Stimulated activated CD4-positive, alpha-beta T cell treated with anti-CD3 and anti-CD28 coated beads, Interleukin-15, amount 100 ng/mL, for 1 hour (primary cell): ENCODE results near the gene C1RL.

ENCODE experiments used
- DNase-seq, 2 donors: peaks; one replicate each; pipeline ENCODE4 v3.0.0-alpha.2; 2020; ENCODE audit warnings: low read depth in 1 of 2, low spot score in 1 of 2

The C1RL gene

DNA sequence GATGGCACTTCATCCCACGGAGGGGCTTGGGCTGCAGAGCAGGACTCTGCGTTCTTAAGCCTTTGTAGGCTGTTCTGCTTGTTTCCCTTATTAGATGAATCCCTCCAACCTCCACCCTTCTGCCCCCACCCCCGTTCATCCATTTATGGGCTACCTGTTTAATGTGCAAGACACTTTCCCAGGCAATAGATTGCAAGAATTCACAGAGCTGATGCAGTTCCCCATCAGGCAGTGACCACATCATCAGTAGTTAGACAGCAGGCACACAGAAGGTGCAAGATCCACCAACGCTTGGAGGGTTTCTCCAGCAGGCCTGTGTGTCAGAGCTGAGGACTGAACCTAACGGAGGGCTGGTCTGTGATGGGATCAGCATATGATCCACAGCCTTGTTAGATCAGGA is 15.5 kb downstream of the C1RL start:
- DNase-seq, result no peak

DNA sequence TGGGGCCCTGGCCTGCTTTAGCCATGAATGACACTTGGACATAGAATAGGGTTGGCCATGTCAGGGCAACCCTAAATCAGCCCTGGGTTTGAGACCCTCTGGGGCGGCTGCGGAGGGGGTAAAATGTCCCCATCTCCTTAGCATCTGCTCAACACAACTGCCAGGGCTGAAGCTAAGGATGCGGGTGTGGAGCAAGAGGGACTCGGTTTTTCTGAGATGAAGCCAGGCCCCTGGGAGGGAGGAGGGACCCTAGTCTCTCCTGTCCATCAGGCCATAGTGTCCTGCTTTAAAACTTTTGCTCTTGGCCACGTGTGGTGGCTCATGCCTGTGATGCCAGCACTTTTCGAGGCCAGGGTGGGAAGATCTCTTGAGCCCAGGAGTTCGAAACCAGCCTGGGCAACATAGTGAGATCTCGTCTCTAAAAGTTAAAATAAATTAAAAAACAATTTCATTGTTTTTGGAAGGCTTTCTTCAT is 16.0 kb downstream of the C1RL start:
- DNase-seq, result no peak

DNA sequence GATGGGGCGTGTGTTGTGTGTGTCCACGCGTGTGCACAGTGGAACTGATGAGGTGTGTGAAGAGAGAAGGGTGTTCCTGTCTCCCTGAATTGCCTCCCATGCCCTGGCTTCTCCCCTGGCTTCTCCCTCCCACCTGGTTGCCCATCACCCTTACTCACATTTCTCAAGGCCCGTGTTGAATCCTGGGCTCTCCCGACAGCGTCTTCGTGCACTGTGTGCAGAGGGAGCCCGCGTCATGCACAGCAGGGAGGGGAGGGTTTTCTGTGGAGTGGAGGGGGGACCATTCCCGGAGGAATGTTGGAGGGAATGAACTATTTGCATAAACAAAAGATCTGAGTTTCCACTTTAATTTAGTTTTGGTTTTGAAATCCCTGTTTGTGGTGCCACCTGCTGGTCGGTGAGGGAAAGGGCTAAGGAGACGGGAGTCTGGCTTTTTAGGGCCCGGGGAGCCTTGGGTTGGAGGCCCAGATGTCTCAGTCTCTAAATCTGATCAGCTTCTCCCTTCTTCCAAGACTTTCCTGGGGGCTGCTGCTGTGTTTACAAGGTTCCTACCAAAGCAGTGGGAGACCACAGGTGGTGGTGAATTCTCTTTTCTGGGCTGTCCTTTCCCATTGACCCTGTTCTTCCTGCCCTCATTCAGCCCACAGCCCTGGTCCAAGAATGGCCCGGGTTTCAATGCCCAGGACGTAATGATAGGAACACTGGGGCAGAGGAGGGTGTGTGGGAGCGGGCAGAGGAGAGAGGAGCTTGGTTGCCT is 16.6 kb downstream of the C1RL start, which contains the start of gene C1R:
TSS of gene C1R (minus strand) at position 217 of the 757 bp plus-strand sequence. CDS start at position 160, 57 bp downstream.
- peak; percentile 38 to 54 for DNase-seq

- no peak for DNase-seq
Observed at GRCh38 chr12:7091660-7092228, 17.3 kb downstream of the C1RL start.

- no peak for DNase-seq
Observed at GRCh38 chr12:7091171-7091570, 17.8 kb downstream of the C1RL start.

- no peak for DNase-seq
Observed at GRCh38 chr12:7090222-7090998, 18.6 kb downstream of the C1RL start.

GRCh38 chr12:7089196-7089871 is 19.7 kb downstream of the C1RL start:
- no peak for DNase-seq

- no peak for DNase-seq
Observed at GRCh38 chr12:7083125-7083524, 25.9 kb downstream of the C1RL start.

- no peak for DNase-seq
Observed at GRCh38 chr12:7081037-7081436, 28.0 kb downstream of the C1RL start.

- no peak for DNase-seq
Observed at GRCh38 chr12:7079826-7080125, 29.2 kb downstream of the C1RL start.

DNA sequence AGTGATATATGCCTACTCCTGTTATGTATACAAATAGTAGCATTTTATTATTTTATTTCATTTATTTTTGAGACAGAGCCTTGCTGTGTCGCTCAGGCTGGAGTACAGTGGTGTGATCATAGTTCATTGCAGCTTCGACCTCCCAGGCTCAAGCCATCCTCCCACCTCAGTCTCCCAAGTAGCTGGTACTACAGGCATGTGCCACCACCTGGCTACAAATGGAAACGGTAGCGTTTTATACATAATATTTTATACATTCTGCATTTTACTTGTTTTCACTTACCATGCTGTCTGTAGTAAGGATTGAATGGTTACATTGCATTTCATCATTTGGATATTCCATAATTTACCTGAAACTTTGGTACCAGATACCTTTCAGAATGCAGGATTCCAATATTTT is 30.9 kb downstream of the C1RL start:
- DNase-seq, result no peak

GRCh38 chr12:7076493-7076892 is 32.5 kb downstream of the C1RL start:
- no peak for DNase-seq

GRCh38 chr12:7075939-7076338 is 33.1 kb downstream of the C1RL start:
- no peak for DNase-seq

DNA sequence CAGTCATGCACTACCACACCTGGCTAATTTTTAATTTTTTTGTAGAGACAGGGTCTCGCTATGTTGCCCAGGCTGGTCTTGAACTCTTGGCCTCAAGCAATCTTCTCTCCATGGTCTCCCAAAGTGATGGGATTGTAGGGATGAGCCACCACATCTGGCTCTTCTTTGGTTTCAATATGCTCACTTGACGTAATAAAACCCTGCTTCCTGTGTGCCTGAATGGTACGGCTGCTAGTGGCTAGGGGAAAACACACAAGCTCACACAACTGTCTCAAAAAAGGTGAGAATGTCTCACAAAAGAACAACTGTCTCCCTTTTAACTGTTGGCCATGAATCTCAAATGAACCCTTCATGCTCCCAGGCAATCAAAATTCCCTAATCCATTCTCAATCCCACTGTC is 33.5 kb downstream of the C1RL start:
- DNase-seq, result no peak

- DNase-seq, result no peak
Observed at GRCh38 chr12:7073946-7074345, 35.1 kb downstream of the C1RL start.

- DNase-seq, result no peak
Observed at GRCh38 chr12:7072554-7072953, 36.5 kb downstream of the C1RL start.

DNA sequence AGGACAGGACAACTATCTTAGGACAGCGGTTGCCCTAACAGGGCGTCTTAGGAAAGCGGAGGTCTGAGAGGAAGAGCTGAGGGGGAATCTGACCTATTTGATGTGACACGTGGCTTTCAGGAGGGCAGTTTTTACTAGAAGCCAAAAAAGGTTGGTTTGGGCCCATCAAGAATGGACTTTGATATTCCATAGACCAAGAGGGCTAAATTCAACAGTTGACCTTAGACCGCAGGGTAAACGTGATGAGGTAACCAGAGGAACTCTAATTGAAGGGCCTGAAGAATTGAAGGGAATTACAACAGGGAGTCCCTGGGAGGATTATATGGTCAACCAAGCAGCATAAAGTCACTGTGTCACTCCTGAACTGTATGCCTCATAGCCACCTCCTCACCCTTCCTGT is 37.0 kb downstream of the C1RL start:
- no peak for DNase-seq

DNA sequence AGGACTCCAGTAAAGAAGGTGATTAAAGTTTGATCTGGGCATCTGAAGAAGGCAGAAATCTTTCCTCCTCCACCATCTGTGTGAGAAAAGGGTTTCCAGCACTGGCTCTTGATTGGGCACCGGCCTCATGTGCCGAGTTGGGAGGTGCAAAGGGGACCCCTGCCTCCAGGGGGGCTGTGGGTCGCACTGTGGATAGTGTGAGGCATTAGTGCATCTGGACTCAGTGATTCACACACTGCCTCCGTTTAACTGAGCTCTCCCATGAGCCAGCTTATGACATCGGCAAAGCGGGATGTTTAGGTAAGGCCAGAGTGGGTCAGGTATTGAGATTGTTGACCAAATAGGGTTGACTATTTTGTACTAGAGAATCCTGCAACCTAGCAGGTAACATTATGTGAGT is 39.6 kb downstream of the C1RL start:
- DNase-seq, result no peak

DNA sequence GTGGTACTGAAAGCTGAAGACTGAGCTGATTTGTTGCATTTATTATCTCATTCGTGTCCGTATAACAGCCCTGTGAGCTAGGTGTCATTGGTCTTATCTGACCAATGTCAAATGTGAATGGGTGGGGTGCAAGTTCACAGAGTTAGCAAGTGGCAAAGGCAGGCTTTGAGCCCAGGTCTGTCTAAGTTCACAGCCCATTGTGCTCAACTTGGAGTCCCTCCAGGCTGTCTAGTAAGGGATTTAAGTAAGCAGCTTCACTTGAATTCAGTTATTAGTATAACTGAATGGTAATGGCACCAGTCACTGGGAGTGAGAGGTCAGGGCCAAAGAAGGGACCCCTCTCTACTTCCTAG is 40.0 kb downstream of the C1RL start:
- no peak for DNase-seq

DNA sequence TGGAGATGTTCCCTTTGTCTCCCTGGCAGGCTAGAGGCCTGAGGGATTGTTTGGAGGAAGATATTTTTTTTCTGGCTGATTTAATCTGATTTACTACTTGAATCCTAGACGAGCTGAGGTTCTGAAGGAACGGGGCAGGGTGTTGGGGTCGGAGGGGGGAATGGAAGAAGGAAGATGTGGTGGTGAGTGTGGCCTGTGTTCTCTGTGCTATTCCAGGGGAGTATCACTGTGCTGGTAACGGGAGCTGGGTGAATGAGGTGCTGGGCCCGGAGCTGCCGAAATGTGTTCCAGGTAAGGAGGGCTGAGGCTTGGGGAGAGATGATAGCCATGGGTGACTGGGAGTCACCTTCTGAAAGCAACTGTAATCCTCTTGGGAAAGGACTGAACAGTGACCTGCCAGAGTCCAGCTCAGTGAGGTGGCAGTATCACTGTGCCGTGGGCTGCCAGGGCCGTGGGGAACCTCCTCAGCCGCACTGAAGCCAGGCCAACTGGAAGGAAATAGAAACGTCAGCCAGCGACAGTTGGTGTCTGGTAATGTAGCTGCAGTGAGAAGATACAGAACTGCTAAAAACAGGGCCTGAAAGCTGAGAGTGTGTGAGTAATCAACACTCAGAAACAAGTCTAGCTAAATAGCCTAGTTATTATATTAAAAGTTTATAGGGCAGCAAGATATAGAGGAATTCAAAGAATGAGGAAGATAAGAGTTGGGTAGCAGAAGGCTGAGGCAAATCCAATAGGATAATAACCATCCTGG is 40.6 kb downstream of the C1RL start:
- DNase-seq, result no peak

- no peak for DNase-seq
Observed at GRCh38 chr12:7067096-7067495, 41.9 kb downstream of the C1RL start.
